ENCODE data around the gene KCNT1.

The KCNT1 gene

DNA sequence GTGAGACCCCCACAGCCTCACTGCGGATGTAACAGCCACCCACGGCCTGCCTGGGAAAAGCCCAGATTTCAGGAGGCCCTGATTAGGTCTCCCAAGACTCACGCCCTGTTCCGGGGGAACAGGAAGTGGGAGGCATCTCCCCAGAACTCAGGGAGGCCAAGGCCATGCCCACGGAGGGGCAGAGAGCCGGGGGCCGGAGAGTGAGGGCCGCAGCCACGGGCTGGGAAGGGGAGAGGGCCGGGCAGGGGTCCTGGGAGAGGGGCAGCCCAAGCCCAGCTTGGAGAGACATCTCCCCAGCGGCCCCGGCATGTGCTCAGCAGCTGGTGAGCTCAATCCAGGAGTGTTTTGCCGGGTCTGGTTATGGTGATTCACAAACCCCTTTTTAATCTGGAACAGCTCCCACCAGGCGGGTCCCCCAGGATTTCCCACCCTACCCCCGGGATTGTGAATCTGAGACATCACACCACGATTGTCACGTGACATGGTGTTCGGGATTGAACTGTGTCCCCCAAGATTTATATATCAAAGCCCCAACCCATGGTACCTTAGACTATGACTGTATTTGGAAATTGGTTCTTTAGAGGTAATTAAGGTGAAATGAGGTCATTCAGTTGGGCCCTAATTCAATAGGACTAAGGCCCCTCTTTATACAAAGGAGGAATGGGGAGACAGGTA, 26.6 kb downstream of the KCNT1 start:
- no peak for DNase-seq

DNA sequence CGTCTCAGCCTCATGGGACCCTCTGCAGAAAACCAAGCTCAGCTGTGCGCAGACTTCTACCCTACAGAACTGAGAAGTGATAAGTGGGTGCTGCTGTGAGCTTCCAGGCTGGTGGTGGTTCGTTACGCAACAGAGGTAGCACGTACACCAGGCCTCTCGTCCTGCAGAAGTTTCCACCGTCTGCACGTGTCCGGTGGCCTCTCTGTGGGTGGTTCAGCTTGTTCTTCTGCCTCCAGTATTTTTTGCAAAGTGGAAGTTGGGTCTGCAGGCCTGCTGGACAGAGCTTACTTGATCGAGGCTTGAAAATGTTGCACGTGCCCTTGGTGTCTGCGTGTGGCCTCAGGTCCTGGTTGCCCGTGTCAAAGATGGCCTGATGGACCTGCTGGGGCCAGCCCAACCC, 27.5 kb downstream of the KCNT1 start:
- DNase-seq = no peak

DNA sequence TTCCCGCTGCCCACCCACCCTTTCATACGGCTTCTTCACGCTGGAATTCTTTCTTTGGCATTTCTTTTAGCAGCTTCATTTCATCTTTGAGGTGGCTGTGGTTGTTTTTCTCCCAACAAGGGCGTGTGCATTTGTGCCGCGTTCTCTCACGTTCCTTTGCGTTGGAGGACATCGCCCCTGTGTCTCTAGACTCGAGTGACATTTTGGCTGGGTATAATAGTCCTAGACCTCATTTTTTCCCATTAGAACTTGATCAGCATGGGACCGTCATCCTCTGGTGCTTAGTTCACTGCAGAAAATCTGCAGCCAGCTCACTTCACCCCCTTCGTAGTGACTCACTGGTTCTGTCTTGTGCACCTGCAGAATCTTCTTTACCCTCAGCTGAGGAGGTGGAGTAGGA, 29.5 kb downstream of the KCNT1 start:
- DNase-seq = no peak

DNA sequence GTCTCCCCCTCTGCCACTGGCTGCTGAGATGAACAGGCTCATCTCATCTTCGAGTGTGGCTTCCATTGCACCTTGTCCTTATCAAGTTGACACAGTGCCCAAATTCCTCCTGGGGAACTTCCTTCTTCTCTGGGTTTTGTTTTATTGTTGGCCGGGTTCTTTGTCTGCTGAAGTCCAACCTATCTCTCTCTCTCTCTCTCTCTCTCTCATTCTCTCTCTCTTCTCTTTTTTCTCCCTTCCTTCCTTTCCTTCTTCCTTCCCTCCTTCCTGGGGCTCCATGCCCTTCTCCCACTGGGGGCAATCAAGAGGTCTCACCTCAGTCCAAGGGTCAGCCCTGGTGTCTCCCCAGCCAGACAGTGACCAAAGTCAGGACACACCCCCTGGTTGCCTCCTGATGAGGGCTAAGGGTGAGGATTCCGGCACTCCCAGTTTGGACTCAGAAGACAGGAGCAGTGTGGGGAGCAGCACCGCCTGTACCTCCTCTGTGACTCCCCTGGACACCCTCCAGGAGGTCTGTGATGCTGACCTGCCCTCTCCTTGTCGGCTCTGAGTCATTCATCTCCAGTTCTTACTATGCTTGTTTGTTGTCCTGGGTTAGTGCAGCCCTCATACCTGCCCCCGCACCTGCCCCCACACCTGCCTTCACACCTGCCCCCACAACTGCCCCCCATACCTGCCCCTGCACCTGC, 30.7 kb downstream of the KCNT1 start:
- no peak for DNase-seq

DNA sequence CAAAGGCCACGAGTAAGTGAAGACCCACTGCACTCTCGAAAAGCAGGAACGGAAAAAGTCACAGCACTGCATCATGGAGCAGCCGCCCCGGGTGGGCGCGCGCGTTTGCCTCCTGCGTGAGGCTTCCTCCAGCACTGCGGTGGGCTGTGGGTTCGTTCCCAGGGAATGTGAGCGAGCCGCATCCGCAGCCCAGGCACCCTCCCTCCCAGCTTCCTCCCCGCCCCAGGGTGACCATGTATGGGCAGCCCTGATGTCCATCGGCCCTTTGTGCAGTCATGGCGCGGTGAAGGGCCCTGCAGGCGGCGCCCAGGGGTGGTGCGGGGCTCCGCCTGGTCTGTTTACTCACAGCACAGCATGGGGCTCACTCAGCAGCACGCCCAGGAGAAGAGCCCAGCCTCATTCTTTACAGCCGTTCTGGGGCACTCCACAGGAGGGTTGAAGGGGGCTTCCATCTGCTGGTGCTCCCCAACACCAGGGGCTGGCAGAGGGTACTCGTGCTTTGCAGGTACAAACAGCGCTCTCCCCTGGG, 32.7 kb downstream of the KCNT1 start:
- no peak for DNase-seq

DNA sequence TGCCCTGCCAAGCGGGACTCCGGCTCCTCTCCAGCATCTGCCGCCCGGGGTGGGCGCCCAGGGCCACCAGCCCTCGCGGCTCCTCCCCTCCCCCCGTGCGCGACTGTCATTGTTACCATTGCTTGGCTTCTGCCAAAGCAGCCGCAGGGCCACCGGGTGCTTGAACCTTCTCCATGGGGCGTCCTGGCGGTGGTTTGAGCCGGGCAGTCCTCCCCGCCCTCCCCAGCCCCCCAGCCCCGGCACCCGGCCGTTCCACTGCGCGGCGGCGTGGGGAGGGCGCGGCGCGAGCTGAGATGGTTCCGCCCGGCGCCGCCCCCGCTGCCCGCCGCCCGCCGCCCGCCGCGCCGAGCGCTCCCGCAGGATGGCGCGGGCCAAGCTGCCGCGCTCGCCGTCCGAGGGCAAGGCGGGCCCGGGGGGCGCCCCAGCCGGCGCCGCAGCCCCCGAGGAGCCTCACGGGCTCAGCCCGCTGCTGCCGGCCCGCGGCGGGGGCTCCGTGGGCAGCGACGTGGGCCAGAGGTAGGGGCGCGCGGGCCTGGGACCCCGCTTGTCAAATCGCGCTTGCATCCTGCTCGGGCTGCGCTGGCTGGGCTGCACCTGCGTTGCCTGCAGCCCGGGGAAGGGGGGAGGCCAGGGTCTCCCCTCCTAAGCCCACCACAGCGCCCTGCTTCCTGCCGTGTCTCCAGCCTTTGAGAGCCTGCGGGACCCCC, 34.4 kb downstream of the KCNT1 start:
- DNase-seq = no peak

DNA sequence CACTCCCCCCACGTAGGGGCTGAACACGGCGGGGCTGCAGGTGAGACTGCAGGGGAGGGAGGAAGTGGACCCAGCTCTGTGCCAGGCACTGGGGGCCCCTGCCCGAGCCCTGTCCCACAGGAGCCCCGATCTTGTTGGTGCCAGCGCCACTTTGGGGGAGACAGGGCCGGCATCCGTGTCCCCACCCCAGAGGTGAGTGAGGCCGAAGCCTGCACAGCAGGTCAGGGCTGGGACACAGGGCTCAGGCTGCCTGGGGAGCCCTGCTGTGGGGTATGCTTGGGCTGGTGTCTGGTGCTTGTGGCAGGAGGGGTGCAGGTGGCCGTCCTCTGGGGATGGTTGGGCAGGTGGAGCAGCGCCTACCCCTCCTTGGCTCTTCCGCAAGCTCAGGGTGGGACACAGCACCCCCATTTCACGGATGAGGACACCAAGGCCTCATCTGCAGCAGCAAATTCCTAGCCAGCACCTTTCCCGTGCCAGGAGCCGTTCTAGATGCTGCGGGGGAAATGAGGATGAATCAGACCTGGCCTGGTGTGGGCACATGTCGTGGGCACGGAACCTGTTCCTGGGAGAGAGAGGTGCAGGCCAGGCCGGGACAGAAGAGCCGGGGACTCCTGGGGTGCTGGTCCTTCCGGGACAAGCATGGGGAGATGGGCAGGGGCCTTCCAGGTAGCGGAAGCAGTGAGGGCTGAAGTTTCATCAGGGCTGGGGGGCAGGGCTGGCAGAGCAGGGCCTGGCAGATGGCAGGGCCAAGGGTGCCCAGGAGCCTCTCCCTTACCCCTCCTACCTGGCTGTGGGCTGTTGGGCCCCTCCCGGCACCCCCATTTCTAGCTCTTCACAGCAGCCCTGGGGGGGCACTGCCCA, 35.2 kb downstream of the KCNT1 start:
- DNase-seq = no peak

DNA sequence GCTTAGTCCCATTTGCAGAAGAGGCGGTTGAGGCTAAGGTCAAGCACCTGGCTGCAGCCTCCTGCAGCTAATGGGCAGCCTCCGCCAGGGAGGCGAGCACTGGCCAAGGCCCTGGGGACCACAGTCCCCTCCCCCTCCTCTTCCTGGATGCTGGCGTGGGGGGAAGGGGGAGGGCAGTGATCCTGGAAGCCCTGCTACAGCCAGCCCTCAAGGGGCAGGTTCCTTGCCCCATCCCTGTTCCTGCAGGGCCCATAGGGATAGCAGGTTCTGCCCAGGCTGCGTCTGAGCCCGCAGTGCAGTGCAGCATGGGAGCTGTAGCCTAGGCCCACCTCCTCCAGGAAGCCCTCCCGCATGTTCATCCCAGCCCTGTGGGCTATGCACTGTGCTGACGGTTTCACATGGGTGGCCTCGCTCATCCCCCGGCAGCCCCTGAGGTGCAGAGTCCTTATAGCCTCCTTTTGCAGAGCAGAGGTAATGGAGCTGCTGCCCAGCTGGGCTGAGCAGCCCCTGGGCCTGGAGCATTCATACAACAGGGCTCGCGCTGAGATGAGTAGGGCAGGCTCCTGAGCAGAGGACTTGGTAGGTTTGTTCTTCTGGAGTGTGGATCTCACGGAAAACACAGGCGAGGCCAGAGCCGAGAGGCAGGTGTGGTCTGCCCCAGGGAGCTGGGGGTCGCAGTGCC, 36.0 kb downstream of the KCNT1 start:
- no peak for DNase-seq

DNA sequence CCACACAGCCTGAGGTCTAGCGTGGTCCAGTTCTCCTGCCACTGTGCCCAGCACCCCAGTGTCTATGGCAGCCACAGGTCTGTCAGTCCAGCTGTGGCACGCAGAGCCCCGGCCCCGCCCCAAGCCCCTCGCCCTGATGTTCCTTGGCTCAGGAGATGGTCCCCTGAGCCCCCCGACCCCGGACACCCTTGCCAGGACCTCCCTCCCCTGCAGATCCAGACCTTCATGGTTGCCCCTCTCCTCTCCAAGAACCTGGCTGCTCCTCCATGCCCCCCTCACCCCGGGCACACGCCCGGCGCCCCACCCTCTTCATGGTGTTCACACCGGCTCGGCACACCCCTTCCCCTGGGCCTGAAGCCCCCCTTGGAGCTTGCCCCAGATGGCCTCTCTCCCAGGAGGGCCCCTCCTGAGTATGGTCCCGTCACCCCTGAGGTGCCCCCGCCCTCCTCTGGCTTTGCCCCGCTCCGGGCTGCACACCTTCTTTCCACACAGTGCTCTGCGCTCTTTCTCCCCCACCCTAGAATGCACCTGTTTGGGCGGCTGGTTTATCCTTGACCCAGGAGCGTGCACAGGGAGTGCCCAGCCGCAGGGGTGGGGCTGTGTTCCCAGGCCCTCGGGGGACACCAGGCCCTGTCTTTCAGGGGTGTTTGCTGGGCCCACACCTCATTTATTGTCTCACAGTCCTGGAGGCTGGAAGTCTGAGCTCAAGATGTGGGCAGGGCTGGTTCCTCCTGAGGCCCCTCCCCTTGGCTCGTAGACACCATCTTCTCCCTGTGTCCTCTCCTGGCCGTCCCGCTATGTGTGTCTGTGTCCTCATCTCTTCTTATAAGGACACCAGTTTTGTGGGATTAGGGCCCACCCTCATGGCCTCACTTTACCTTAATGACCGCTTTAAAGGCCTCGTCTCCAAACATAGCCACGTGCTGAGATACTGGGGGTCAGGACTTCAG, 37.6 kb downstream of the KCNT1 start:
- no peak for DNase-seq

DNA sequence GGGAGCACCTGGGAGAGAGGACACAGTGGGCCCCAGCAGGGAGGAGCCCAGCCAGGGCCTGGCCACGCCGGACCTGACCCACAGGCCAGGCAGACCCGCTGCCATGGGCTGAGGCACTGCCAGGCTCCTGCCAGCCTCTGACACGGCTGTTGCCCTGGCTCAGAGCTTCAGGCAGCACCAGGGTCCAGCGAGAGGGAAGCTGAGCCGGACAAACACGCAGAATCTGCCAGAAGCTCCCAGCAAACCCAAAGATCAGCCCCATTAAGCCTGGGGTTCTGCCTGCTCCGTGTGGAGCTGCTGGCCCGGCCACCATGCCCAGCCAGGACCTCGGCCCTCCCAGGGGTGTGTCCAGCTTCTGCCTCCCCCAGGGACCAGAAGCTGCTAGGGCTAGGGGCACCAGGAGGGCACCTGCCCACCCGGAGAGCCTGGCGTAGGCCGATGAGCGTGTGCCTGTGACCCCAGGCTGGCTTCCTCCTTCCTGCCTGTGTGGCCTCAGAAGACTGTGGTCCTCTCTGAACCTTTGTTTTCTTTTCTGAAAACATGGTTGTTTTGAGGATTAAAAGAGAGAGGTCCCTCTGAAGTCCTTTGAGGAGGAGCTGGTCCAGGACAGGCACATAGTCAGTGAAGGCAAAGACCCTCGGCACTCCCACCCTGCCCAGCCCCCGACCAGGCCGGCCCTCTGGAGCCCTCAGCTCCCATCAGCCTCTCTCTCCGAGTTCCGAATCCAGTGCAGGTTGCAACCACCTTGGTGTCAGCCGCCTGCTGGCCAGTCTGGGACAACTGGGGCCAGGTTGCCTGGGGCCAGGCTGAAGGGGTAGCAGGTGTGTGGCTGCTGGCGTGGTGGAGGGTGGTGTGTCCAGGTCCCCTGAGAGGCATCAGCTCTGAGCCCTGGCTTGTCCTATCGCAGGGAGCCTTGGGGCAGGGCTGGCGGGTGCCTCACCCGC, 39.6 kb downstream of the KCNT1 start:
- no peak for DNase-seq

DNA sequence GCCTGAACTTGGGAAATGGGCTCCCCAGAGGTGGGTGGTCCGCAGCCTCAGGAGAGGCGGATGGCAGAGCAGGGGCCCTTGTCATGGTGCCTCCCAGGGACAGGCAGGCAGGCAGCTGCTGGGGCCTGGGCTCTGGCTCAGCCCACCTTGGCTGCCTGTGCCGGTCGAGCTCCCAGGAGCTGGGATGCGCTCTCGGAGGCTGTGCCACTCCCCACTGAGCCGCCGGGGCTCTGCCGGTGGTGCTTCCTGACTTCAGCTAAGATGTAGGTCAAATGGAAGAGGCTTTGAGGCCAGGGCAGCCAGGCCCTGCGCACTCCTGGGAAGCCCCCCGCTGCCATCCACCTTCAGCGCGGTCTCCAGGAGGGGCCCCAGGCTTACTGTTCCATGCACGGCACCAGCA, 41.0 kb downstream of the KCNT1 start:
- DNase-seq = no peak

DNA sequence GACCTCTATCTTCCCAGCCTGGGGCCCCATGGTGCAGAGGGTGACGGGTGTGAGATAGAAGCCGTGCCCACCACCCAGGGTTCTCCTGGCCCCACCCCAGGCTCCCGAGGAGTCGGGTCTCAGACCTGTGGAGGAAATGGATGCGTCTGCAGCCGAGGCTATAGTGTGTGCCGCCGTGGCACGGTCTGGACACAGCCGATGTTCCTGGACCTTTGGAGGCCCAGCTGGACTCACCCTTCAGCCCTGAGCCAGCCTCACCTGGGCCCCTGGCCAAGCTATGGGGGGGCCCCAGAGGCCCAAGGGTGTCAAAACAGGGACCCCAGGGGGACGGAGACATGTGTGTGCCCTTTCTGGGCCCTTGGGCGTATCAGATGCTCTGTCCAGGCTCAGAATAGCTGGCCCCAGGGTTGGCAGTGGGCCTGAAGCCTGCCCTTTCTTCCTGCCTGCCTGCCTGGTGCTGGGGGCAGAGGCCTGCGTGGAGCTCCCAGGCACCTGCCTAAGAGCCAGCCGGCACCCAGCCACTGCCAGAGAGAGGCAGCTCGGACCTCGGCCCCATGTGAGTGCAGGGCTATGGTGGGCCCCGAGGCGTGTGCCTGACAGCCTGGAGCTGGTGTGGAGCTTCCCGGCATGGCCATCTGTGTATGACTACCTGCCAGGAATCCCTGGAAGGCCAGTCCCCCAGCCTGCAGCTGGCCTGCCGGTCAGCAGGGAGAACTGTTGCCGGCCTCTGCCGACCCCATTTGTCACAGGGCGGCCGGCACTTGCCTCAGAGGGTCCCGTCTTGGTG, 41.8 kb downstream of the KCNT1 start:
- no peak for DNase-seq

DNA sequence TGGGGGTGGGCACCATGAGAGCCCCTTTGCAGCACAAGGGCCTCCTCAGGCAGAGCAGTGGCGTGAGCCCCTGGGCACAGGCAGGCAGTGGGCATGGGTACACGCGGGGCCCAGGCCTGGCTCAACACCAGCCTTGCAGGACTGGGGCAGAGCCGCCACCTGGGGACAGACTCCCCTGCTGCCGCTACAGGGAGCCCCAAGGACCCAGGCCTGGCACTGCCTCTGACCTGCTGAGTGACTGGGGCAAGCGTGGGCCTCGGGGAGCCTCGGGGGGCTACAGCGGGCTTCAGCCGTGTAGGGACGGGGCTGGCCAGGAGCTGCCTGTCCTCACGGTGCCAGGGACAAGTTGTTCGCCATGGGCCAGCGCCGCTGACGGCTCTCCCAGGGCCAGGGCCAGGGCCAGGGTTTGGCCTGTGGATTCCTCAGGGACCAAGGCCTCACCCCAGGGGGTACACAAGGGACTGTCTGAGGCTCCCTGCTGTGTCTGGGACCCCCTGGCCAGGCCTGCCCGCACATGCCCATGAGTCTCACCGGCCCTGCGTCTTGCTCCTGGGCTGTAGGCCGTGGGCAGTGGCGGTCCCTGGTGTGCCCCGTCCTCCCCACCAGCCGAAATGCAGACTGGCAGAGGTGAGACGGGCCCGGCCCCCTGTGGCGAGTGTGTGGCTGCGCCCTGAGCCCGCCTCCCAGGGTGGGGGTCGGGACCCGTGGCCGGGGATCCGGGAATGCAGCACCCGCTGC, 42.5 kb downstream of the KCNT1 start:
- no peak for DNase-seq

DNA sequence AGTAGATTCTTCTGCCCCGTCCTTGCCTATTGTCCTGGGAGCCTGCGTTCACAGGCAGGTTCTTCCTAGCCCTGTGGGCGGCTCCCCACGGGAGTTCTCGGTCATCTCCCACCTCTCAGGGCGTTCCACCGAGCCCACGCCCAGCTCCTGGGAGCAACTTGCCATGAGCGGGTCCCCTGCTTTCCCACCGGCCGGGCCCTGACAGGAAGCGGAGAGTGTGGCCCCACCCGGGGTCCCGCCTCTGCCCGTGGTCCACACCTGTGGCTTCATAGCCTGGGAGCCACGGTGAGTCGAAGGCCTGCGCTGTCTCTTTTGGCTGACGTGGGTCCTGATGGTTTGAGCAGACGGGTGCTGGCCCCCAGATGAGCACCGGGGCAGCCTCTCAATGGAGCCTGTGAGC, 43.2 kb downstream of the KCNT1 start:
- DNase-seq = no peak

DNA sequence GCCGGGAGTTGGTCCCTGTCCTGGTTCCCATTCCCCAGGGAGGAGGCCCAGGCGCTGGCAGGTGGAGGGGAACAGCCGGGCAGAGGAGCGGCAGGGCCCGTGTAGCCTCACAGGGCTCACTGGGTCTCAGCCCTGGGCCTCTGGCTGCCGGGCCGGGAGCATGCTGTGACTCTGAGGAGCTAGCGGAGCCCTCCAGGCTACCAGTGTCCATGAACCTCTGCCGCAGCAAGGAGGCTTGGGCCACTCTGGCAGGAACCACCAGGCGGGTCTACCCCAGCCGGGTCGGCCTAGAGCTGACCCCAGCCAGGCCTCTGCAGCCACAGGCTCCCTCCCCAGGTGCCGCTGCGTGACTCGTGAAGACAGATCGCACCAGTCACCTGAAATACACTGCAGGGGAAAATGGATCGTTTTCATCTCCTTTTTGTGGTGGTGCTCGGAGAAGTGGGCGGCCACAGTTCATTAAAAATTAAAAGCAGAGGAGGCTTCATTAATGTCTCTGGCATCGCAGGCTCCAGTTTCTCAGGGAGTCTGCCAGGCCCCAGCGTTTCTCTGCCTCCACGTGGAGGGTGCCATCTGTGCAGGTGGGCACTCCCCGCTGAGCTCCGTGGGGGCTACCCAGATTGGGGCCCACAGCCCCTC, 43.8 kb downstream of the KCNT1 start:
- no peak for DNase-seq

DNA sequence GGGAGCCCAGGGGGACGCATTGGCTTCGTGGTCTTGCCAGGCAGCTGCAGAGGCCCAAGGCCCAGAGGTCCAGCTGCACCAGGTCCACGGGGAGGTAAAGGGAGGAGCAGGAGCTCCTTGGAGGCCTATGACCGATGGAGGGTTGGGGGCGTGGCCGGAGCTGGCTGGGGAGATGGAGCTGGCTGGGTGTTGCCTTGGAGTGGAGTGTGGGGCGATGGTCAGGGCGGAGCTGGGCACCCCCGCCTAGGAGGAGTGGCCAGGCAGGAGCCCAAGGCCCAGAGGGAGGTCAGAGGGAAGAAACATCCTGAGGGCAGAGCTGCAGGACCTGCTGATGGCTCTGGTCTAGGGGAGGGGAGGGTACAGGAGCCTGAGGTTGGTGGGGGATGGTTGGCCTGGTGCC, 44.6 kb downstream of the KCNT1 start:
- no peak for DNase-seq

DNA sequence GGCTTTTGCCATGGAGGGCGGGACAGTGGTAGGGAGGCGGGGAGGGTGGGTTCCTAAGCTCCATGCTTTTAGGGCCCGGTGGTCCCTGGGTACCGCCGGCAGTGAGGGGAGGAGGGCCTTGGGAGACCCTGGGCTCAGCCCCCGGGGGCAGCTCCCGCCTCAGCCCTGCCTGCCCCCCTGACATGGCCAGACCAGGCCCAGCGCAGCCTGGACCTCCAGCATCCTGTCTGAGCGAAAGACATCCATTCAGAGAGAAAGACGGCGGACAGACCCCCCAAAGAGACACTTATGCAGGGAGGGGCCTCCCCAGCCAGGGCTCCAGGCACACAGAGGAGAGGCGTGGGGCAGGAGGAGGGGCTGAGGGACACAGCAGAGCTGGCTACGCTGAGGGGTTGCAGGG, 45.3 kb downstream of the KCNT1 start:
- no peak for DNase-seq

DNA sequence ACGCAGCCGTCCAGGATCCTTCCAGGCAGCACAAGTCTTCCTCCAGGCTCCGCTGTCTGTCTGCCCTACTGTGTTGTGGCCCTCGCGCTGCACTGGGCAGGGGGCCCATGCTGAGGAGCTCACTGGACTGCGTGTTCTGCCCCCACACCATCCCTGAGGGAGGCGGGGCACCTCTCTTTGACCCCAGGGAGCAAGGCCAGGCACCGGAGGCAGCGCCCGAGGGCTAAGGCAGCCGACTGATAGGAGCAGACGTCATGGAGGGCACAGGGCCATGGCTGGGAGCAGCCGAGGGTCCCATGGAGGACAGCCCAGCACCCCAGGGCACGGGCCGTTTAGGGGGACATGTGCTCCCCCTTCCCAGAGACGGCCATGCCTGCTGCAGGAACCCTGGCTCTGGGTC, 46.7 kb downstream of the KCNT1 start:
- DNase-seq = no peak

All from activated naive CD4-positive, alpha-beta T cell treated with anti-CD3 and anti-CD28 coated beads, Interleukin-2, amount 50 U/mL, for 16 hours (primary cell).